HG03460 (cell line): ENCODE results near the gene PLAC1.

Experiments
- ATAC-seq: cut with Tn5 transposase; IDR thresholded peaks from one replicate; pipeline ENCODE4 v1.9.1; 2021; ENCODE audit not compliant: unreplicated experiment

Gene PLAC1

GRCh38 chrX:134658002-134658759 lies at the start of gene PLAC1:
Gene PLAC1, minus strand, starts transcription at chrX:134658471. Its CDS starts 91,789 bp downstream, at chrX:134566682.
- no peak for ATAC-seq

DNA sequence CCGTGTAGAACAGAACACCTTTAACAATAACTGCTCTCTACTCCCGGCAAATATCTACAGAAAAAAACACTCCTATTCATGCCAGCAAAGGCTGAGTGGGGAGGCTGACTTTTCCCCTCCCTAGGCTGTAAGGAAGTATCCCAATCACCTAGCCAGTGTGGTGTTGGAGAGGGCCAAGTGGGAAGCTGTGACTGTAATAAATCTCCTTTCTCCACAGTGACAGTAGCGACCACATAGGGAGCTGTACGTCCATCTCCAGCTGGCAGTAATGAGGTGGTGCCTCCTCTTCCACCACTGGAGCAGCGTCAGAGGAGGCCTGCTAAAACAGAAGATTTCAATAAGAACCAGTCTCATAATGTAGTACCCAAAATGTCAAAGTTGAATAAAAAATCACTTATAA lies 47.9 kb upstream of the PLAC1 start:
- no peak for ATAC-seq

GRCh38 chrX:134695999-134696398 lies 37.7 kb upstream of the PLAC1 start:
- no peak for ATAC-seq

- ATAC-seq: no peak
Measured at GRCh38 chrX:134694333-134695322, 36.4 kb upstream of the PLAC1 start.

GRCh38 chrX:134693644-134694043 lies 35.4 kb upstream of the PLAC1 start:
- no peak for ATAC-seq

DNA sequence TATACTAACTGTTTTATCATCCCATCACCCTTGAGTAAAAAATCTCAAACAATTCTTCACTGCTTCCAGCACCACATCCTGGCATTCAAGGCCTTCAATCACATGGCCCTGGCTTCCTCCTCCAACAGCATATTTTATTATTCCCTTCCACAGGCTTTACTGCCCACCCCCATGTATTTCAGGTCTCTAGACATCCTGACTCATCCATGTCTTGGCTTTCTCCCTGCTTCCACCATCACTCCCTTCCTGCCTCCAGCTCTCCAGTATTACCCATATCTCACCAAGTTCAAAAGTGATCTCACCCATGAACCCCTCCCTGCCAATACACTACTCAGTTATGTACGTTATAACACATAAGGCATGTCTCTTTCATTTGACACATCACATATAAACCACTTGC lies 34.7 kb upstream of the PLAC1 start:
- no peak for ATAC-seq

GRCh38 chrX:134692233-134692632 lies 34.0 kb upstream of the PLAC1 start:
- no peak for ATAC-seq

- no peak for ATAC-seq
Measured at GRCh38 chrX:134691453-134691852, 33.2 kb upstream of the PLAC1 start.

- no peak for ATAC-seq
Measured at GRCh38 chrX:134688839-134689238, 30.6 kb upstream of the PLAC1 start.

GRCh38 chrX:134688031-134688823 lies 30.0 kb upstream of the PLAC1 start:
- ATAC-seq: no peak

DNA sequence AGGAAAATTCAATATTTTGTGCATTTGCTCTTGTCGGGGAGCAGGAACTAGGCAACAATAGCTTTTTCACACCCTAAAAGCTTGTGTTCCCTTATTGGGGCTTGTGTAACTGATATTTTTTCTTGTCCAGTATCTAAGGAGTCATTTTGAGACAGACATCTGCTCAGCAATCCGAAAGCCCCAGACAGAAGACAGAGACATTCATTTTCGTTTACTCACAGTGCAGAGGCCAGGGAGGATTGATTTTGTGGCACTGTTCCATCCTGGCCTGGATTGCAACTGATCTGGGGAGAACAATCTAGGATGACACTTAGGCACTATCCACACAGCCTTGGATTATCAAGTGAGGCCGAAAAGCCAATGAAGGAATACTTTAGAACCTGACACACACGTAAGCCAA lies 27.4 kb upstream of the PLAC1 start:
- no peak for ATAC-seq

DNA sequence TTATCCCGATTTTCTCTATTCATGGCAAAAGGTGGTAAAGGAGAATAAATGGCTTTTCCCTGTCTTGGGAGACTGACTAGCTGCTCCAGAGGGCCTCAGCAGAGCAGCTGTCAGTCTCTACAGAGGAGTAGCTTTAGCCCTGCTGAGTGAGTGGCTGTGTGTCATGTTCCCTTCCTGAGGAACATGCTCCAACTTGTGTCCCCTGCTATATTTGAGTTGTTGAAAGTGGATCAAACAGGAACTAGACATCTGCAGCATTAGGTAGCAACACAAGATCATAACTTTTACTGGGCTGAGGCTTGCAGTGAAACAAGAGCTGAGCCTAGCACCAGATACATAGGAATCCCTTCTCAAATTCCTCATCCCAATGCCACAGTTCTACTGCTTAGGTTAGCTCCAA lies 26.7 kb upstream of the PLAC1 start:
- ATAC-seq: no peak

DNA sequence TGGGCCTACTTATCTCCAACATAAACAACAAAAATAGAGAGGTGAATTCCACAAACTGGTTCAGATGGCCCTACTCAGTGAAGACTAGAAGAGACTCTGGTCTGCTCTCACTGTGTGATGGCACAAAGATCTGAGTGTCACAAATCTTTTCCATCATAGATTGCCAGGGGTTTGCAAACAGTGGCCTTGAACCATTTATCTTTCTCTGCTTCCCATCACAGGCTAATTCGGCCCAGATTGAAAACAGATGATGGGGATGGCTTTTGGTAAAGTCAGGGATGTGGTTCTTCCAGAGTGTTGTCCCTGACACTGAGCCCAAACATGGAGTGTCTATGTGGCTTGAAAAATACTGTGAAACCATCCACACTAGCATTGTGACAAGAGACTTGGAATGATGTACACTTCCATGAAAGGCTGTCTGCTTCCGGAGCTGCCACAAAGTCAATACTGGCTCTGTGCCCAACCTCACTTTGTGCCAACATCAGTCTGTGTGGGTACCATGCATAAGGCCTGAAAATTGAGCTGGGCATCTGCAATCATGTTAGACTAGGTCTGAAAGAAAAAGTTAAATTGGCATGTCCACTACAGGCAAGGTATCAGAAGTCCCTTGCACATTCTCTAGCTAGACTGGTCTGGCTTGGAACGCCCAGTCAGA lies 25.2 kb upstream of the PLAC1 start:
- no peak for ATAC-seq

- ATAC-seq: no peak
Measured at GRCh38 chrX:134682081-134682480, 23.8 kb upstream of the PLAC1 start.

DNA sequence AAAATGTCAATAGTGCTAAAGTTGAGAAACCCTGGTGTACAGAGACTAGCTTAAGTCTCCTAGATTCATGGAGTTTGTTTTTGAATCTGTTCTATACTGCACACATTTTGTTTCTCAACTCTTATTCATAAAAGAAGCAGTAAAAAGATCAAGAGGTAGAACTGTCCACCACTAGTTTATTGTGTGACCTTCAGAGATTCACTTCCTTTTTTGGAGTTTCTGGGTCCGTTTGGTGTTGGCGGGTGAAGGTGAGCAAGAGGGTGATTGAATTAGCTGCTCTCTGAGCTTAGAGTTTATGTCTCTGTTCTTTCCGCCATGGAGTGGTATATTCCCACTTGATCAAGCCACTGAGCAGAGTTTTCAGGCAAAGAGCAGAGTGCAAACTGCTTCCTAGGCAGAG lies 21.4 kb upstream of the PLAC1 start:
- ATAC-seq: no peak

DNA sequence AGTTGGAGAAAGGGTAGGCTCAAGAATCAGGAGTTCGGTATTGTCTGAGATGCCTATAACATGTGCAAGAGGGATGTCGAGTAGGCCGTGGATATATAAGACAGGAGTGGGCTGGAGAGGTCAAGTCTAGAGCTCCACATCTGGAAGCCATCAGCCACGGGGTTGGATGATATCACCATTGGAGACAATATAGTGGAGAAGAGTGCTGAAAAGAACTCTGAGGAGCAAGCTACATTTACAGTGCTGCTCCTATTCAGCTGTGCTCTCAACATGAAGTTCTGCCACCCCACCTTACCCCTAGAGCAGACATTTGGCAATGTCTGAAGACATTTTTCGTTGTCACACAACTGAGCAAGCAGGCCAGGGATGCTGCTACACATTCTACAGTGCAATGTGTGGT lies 20.9 kb upstream of the PLAC1 start:
- ATAC-seq: no peak

- no peak for ATAC-seq
Measured at GRCh38 chrX:134677332-134677731, 19.1 kb upstream of the PLAC1 start.

- no peak for ATAC-seq
Measured at GRCh38 chrX:134676436-134676835, 18.2 kb upstream of the PLAC1 start.

DNA sequence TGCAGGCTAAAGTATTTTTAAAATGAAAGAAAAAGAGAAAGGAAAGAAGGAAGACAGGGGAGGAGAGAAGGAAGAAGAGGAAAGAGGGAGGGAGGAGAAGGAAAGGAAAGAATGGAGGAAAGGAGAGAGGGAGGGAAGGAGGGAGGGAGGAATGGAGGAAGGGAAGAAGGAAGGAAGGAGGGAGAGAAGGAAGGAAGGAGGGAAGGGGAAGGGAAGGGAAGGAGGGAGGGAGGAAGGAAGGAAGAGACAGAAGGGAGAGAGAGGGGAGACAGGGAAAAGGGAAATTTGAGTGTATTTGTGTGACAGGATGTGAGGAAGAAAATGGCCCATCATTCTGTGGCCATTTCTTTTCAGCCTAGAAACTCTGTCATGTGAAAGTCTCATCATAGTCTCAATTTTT lies 14.9 kb upstream of the PLAC1 start:
- ATAC-seq: no peak

- no peak for ATAC-seq
Measured at GRCh38 chrX:134672101-134672500, 13.8 kb upstream of the PLAC1 start.

DNA sequence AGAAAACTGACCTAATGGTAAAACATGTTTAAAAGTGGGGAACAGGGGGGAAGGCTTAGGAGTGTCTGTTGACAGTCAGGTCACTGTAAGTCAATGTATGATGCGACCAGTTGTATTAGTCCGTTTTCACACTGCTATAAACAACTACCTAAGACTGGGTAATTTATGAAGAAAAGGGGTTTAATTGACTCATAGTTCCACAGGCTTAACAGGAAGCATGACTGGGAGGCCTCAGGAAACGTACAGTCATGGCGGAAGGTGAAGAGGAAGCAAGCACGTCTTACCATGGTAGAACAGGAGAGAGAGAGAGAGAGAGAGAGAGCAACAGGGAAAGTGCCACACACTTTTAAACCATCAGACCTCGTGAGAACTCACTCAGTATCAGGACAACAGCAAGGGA lies 13.0 kb upstream of the PLAC1 start:
- ATAC-seq: no peak
